Measurements from ENCODE around the gene STX1B. TPM values are rescaled to one million over a fixed set of nuclear protein-coding genes. Genes with fewer than 3 reads are reported as not detected.
"Not testable (repeated sequence)": the region's sequence is repeated elsewhere in the genome, so short reads cannot be mapped to it uniquely, and the experiment has no call there.

STX1B gene
- total RNA-seq, 1 donor from 2014 or later = under 0.01 TPM

DNA sequence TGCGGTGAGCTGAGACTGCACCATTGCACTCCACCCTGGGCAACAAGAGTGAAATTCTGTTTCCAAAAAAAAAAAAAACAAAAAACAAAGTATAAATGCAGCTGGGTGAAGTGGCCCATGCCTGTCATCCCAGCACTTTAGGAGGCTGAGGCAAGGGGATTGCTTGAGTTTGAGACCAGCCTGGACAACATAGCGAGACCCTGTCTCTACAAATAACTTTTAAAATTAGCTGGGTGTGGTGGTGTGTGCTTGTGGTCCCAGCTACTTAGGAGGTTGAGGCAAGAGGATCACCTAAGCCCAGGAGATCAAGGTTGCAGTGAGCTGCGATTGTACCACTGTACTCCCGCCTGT, 12.8 kb upstream of the STX1B start:
- TF ChIP-seq, protein P1, sequence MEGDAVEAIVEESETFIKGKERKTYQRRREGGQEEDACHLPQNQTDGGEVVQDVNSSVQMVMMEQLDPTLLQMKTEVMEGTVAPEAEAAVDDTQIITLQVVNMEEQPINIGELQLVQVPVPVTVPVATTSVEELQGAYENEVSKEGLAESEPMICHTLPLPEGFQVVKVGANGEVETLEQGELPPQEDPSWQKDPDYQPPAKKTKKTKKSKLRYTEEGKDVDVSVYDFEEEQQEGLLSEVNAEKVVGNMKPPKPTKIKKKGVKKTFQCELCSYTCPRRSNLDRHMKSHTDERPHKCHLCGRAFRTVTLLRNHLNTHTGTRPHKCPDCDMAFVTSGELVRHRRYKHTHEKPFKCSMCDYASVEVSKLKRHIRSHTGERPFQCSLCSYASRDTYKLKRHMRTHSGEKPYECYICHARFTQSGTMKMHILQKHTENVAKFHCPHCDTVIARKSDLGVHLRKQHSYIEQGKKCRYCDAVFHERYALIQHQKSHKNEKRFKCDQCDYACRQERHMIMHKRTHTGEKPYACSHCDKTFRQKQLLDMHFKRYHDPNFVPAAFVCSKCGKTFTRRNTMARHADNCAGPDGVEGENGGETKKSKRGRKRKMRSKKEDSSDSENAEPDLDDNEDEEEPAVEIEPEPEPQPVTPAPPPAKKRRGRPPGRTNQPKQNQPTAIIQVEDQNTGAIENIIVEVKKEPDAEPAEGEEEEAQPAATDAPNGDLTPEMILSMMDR (IDR thresholded peaks at IDR 0.05; ENCODE audit: insufficient read depth, low read length, severe bottlenecking) = no peak
- no peak for DNase-seq (ENCODE audit: low read depth)
- FAIRE-seq = no peak
- Histone ChIP-seq H3K27me3 (ENCODE audit: control insufficient read depth, insufficient read depth, low read length) (no peaks in the 10 kb centered on the region), H3K36me3 (ENCODE audit: control insufficient read depth, insufficient read depth, low read length) (no peaks in the 10 kb centered on the region), H3K4me3 (ENCODE audit: low read depth, low read length) (no peak overlapping the region)

DNA sequence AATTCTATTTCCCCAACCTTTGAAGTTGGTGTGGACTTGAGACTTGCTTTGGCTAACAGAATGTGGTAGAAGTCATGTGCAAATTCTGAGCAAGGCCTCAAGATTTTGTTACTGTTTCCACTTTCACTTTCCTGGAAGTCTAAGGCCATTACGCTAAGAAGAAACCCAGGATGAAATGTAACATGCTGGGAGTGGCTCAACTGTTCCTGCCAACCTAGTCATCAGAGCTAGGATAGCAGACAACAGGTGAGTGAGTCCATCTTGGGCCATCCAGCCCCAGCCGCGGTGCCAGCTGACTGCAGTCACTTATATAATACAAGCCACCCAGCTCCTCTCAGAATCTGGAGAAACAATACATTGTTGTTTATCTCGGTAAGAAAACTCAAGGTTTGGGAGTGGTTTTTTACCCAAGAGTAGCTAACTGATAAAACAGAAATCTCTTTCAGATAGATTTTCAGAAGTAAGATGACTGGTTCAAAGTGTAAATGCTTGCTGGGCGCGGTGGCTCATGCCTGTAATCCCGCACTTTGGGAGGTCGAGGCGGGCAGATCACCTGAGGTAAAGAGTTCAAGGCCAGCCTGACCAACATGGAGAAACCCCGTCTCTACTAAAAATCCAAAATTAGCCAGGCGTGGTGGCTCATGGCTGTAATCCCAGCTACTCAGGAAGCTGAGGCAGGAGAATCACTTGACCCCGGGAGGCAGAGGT, 12.3 kb upstream of the STX1B start:
- Histone ChIP-seq H3K36me3 (ENCODE audit: control insufficient read depth, insufficient read depth, low read length) (no peaks in the 10 kb centered on the region), H3K27me3 (ENCODE audit: control insufficient read depth, insufficient read depth, low read length) (no peaks in the 10 kb centered on the region), H3K4me3 (ENCODE audit: low read depth, low read length) (no peak overlapping the region)
- FAIRE-seq (no peak), DNase-seq (ENCODE audit: low read depth) (no peak)
- TF ChIP-seq, protein P1 (IDR thresholded peaks at IDR 0.05; ENCODE audit: insufficient read depth, low read length, severe bottlenecking) = no peak

DNA sequence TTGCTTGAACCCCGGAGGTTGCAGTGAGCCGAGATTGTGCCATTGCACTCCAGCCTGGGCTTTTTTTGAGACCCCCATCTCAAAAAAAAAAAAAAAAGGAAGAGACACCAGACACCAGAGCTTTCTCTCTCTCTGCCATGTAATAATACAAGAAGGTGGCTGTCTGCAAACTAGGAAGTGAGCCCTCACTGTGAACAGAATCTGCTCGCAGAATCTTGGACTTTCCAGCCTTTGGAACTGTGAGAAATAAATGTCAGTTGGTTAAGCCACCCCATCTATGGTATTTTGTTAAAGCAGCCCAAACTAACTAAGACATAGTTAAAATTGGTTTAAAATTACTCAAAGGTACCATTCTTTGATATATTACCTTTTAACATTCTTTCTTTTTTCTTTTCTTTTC, 10.1 kb upstream of the STX1B start:
- H3K27me3 ChIP-seq (ENCODE audit: control insufficient read depth, insufficient read depth, low read length) = no peaks in the 10 kb centered on the region
- no peaks in the 10 kb centered on the region for H3K36me3 ChIP-seq (ENCODE audit: control insufficient read depth, insufficient read depth, low read length)
- FAIRE-seq = no peak
- no peak for DNase-seq (ENCODE audit: low read depth)
- H3K4me3 ChIP-seq (ENCODE audit: low read depth, low read length) = no peak overlapping the region
- TF ChIP-seq, protein P1 (IDR thresholded peaks at IDR 0.05; ENCODE audit: insufficient read depth, low read length, severe bottlenecking) = no peak

DNA sequence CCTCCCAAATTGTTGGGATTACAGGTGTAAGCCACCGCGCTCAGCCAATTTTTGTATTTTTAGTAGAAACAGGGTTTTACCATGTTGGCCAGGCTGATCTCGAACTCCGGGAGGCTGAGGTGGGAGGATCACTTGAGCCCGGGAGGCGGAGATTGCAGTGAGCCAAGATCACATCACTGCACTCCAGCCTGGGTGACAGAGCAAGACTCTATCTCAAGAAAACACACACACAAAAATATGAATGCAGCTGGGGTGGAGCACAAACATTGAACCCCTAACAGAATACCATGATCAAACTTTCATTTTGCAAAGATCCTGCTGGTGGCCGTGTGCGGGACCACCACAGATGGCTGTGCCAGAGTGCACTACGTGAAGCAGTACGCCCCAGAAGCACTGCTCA, 7.3 kb upstream of the STX1B start:
- not testable (repeated sequence) for FAIRE-seq; H3K27me3 ChIP-seq (ENCODE audit: control insufficient read depth, insufficient read depth, low read length); H3K4me3 ChIP-seq (ENCODE audit: low read depth, low read length); DNase-seq (ENCODE audit: low read depth); H3K36me3 ChIP-seq (ENCODE audit: control insufficient read depth, insufficient read depth, low read length)

DNA sequence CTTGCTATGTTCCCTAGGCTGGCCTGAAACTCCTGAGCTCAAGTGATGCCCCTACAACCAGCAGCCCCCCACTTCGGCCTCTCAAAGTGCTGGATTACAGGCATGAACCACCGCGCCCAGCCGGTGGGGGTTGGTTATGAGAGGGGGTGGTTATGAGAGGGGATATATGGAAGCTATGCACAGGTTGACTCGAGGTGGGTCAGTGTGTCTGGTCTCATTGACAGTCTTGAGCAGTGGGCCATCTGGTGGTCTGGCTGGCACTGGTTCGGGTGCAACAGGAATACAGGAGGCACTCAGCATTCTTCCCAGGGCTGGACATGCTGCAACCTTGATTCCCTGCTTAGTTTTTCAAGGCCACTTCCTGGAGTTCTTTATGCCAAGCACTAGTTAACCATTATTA, 5.6 kb upstream of the STX1B start:
- FAIRE-seq = no peak
- TF ChIP-seq, protein P1 (IDR thresholded peaks at IDR 0.05; ENCODE audit: insufficient read depth, low read length, severe bottlenecking) = no peak

DNA sequence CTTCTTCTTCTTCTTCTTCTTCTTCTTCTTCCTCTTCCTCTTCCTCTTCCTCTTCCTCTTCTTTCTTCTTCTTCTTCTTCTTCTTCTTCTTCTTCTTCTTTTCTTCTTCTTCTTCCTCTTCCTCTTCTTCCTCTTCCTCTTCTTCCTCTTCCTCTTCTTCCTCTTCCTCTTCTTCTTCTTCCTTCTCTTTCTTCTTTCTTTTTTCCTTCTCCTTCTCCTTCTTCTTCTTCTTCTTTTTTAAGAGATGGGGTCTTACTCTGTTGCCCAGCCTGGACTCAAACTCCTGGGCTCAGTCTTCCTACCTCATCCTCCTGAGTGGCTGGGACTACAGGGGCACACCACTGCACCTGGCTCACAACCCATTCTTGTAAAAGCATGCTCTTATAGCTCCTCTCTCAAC, 2.9 kb upstream of the STX1B start:
- not testable (repeated sequence) for DNase-seq (ENCODE audit: low read depth); H3K4me3 ChIP-seq (ENCODE audit: low read depth, low read length); FAIRE-seq; H3K36me3 ChIP-seq (ENCODE audit: control insufficient read depth, insufficient read depth, low read length)
- H3K27me3 ChIP-seq (ENCODE audit: control insufficient read depth, insufficient read depth, low read length) = peaks cover 13% of the 10 kb centered on the region

More for the DNA sequence above, 5.6 kb upstream of the STX1B start:
- no peak for DNase-seq (ENCODE audit: low read depth)
- H3K27me3 ChIP-seq (ENCODE audit: control insufficient read depth, insufficient read depth, low read length) = peaks cover 10% of the 10 kb centered on the region
- H3K4me3 ChIP-seq (ENCODE audit: low read depth, low read length) = no peak overlapping the region
- H3K36me3 ChIP-seq (ENCODE audit: control insufficient read depth, insufficient read depth, low read length) = no peaks in the 10 kb centered on the region

DNA sequence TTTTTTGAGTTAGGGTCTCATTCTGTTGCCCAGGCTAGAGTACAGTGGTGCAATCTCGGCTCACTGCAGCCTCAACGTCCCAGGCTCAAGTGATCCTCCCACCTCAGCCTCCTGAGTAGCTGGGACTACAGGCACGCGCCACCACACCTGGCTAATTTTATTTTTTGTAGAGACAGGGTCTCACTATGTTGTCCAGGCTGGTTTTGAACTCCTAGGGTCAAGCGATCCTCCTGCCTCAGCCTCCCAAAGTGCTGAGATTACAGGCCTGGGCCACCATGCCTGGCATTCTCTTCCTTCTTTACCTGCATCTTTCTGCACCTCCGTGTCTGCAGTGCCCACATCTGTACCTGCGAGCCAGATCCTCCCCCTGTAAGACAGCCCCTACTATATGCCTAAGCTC, 1.4 kb upstream of the STX1B start:
- peaks cover 13% of the 10 kb centered on the region for H3K27me3 ChIP-seq (ENCODE audit: control insufficient read depth, insufficient read depth, low read length)
- not testable (repeated sequence) for FAIRE-seq; H3K36me3 ChIP-seq (ENCODE audit: control insufficient read depth, insufficient read depth, low read length); H3K4me3 ChIP-seq (ENCODE audit: low read depth, low read length); DNase-seq (ENCODE audit: low read depth)

Measured in bronchial epithelial cell (primary cell).